Progenitor cell of endocrine pancreas (in vitro differentiated cells): ENCODE measurements around the gene SDK2. TPM values are rescaled to one million over a fixed set of nuclear protein-coding genes. Genes with fewer than 3 reads are reported as not detected.

Experiments
- DNase-seq: peaks from one replicate; pipeline ENCODE4 v3.0.0; 2021; ENCODE audit warnings: low spot score; ENCODE audit not compliant: unreplicated experiment
- H3K27ac Mint-ChIP-seq: 2 replicates; pipeline ENCODE4 v1.8.0; 2021; ENCODE audit warnings: mild to moderate bottlenecking, moderate library complexity, mixed read lengths
- H3K27me3 Mint-ChIP-seq: 2 replicates; pipeline ENCODE4 v1.8.0; 2021; ENCODE audit warnings: mixed read lengths
- H3K36me3 Mint-ChIP-seq: 2 replicates; pipeline ENCODE4 v1.8.0; 2022; ENCODE audit warnings: mixed read lengths; ENCODE audit not compliant: insufficient read depth
- H3K4me1 Mint-ChIP-seq: 2 replicates; pipeline ENCODE4 v1.8.0; 2021; ENCODE audit warnings: low read depth, mixed read lengths
- H3K4me3 Mint-ChIP-seq: 2 replicates; pipeline ENCODE4 v1.8.0; 2021; ENCODE audit warnings: low read depth, mild to moderate bottlenecking, moderate library complexity, mixed read lengths
- H3K9me3 Mint-ChIP-seq: 2 replicates; pipeline ENCODE4 v1.8.0; 2021; ENCODE audit warnings: low read depth, mixed read lengths
- CTCF ChIP-seq: fragments of 200-600 bp; sonication (generic); IDR thresholded peaks from one replicate; pipeline ENCODE4 v1.5.0; 2021; ENCODE audit warnings: antibody characterized with exemption, mild to moderate bottlenecking; ENCODE audit not compliant: unreplicated experiment
- total RNA-seq: library from RNA; stranded (reverse); gene quantifications from 2 replicates; pipeline ENCODE4 v1.2.1, GENCODE V29; 2021

SDK2 gene
- total RNA-seq, 1 donor from 2014 or later, result 6.7 TPM

GRCh38 chr17:73471924-73472323, 172.3 kb downstream of the SDK2 start:
- H3K4me3 Mint-ChIP-seq, result no peak overlapping the region
- TF ChIP-seq CTCF, result no peak
- peaks cover 8% of the 10 kb centered on the region for H3K27me3 Mint-ChIP-seq
- H3K36me3 Mint-ChIP-seq, result peaks cover 3% of the 10 kb centered on the region
- H3K27ac Mint-ChIP-seq, result no peak overlapping the region
- peaks cover 4% of the 10 kb centered on the region for H3K4me1 Mint-ChIP-seq
- H3K9me3 Mint-ChIP-seq, result peaks cover 5% of the 10 kb centered on the region
- DNase-seq, result no peak

- H3K27me3 Mint-ChIP-seq, result peaks cover 8% of the 10 kb centered on the region
- H3K4me1 Mint-ChIP-seq, result peaks cover 4% of the 10 kb centered on the region
- peaks cover 3% of the 10 kb centered on the region for H3K36me3 Mint-ChIP-seq
- peaks cover 5% of the 10 kb centered on the region for H3K9me3 Mint-ChIP-seq
- no peak for TF ChIP-seq CTCF
- DNase-seq, result no peak
- H3K27ac Mint-ChIP-seq, result no peak overlapping the region
- no peak overlapping the region for H3K4me3 Mint-ChIP-seq
These were observed 173.9 kb downstream of the SDK2 start for GRCh38 chr17:73470316-73470826.

GRCh38 chr17:73469311-73469710, 174.9 kb downstream of the SDK2 start:
- TF ChIP-seq CTCF, result no peak

GRCh38 chr17:73468221-73468620, 176.0 kb downstream of the SDK2 start:
- peaks cover 3% of the 10 kb centered on the region for H3K36me3 Mint-ChIP-seq
- no peak for DNase-seq
- no peak overlapping the region for H3K4me3 Mint-ChIP-seq
- no peak overlapping the region for H3K27ac Mint-ChIP-seq
- TF ChIP-seq CTCF, result no peak
- H3K9me3 Mint-ChIP-seq, result peaks cover 5% of the 10 kb centered on the region
- H3K4me1 Mint-ChIP-seq, result no peaks in the 10 kb centered on the region
- H3K27me3 Mint-ChIP-seq, result peaks cover 5% of the 10 kb centered on the region

More at GRCh38 chr17:73469311-73469710, 174.9 kb downstream of the SDK2 start:
- no peak for DNase-seq
- peaks cover 8% of the 10 kb centered on the region for H3K27me3 Mint-ChIP-seq
- no peak overlapping the region for H3K27ac Mint-ChIP-seq
- no peak overlapping the region for H3K4me3 Mint-ChIP-seq
- H3K4me1 Mint-ChIP-seq, result no peaks in the 10 kb centered on the region
- peaks cover 3% of the 10 kb centered on the region for H3K36me3 Mint-ChIP-seq
- H3K9me3 Mint-ChIP-seq, result peaks cover 5% of the 10 kb centered on the region

GRCh38 chr17:73467651-73468050, 176.6 kb downstream of the SDK2 start:
- Mint-ChIP-seq H3K27me3 (peaks cover 5% of the 10 kb centered on the region), H3K4me3 (no peak overlapping the region), H3K9me3 (peaks cover under 1% of the 10 kb centered on the region), H3K27ac (no peak overlapping the region), H3K36me3 (no peaks in the 10 kb centered on the region), H3K4me1 (no peaks in the 10 kb centered on the region)
- no peak for TF ChIP-seq CTCF
- no peak for DNase-seq
